ENCODE results near the gene TTI1.
"Not testable (repeated sequence)": the region's sequence is repeated elsewhere in the genome, so short reads cannot be mapped to it uniquely, and the experiment has no call there.

TTI1 gene

GRCh38 chr20:37968841-37969401 is 64.3 kb downstream of the TTI1 start:
- no peak for DNase-seq (ENCODE audit: low read depth)

DNA sequence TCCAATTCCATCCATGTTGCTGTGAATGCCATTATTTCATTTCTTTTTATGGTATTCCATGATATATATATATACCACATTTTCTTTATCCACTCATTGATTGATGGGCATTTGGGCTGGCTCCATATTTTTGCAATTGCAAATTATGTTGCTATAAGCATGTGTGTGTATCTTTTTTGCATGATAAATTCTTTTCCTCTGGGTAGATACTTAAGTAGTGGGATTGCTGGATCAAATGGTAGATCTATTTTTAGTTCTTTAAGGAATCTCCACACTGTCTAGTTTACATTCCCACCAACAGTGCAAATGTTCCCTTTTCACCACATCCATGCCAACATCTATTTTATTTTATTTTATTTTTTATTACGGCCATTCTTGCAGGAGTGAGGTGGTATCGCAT is 69.8 kb downstream of the TTI1 start:
- DNase-seq (ENCODE audit: low read depth): not testable (repeated sequence)

- DNase-seq (ENCODE audit: low read depth): no peak
These were observed 72.2 kb downstream of the TTI1 start for GRCh38 chr20:37961066-37961465.

DNA sequence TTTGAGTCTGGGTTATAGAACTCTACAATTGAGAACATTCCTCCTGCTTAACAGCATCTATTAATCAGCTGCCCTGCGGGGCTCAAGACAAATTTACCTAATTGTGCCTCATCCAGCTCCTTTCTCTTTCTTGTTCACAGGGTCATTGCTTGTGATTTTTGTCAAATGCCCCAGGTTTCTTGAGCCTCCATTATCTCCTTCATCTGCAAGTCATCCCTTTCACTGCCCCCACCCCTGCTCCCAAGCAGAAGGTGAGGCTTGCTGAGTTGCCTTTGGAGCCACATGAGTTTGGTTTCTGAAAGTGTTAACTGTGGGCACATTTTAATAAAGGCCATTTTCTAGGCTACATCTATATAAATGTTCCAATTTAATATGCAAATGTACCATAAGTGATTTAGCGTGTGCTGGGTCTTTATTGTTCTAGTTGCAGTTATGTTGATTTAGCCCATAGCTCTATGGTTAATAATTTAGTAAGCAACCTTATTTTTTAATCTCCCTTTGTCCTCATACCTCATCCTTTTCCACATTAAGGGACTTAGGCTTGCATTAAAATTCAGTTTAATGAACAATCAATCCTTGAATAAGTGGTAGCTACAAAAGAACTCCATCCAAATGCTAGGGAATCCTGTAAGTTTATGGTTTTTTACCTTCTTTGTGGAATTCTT is 74.3 kb downstream of the TTI1 start:
- DNase-seq (ENCODE audit: low read depth): no peak

GRCh38 chr20:37956107-37956585 is 77.1 kb downstream of the TTI1 start:
- no peak for DNase-seq (ENCODE audit: low read depth)

- no peak for DNase-seq (ENCODE audit: low read depth)
These were observed 77.7 kb downstream of the TTI1 start for GRCh38 chr20:37955511-37955910.

GRCh38 chr20:37954626-37955025 is 78.6 kb downstream of the TTI1 start:
- DNase-seq (ENCODE audit: low read depth): no peak

- DNase-seq (ENCODE audit: low read depth): no peak
These were observed 79.1 kb downstream of the TTI1 start for GRCh38 chr20:37954190-37954589.

GRCh38 chr20:37948956-37949355 is 84.3 kb downstream of the TTI1 start:
- DNase-seq (ENCODE audit: low read depth): no peak

GRCh38 chr20:37947943-37948342 is 85.3 kb downstream of the TTI1 start:
- no peak for DNase-seq (ENCODE audit: low read depth)

DNA sequence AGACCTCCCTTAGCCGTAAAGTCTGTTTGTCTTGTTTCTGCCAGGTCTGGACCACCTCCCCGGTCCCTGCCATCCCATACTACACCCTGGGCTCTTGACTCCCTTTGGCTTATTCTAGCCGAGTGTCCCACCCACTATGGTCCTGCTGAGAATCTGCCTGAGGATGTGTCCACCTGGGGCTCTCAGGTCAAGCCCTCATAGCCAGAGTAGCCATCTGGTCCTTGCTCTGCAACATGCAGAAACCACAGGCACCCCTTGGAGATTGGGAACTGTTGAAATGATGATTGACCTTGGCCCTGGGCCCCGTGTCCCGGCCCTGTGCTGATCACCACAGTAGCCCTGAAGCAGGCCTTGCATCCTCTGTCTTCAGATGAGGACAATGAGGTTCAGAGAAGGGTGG is 86.3 kb downstream of the TTI1 start:
- no peak for DNase-seq (ENCODE audit: low read depth)

DNA sequence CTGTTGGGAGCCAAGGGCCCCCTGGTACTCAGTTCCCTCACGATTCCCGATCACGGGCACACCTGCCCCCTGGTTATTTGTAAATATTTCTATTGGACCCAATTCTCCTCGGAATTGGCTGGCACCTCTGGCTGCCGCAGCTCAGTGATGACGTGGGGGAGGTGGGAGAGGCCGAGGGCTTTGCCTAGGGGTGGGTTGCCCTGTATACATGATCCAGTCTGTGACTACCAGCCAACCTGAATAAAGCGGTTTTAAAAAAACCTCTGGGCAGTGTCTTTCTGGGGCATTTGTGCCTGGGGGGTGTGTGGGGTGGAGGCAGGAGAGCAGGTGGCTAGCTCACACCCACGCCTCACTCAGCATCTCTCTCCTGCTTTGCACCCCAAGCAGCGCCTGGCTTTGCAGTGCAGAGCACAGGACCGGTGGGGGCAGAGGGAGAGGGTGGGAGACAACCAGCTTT is 88.1 kb downstream of the TTI1 start:
- DNase-seq (ENCODE audit: low read depth): no peak

- DNase-seq (ENCODE audit: low read depth): no peak
These were observed 88.7 kb downstream of the TTI1 start for GRCh38 chr20:37944456-37944981.

- DNase-seq (ENCODE audit: low read depth): no peak
These were observed 89.5 kb downstream of the TTI1 start for GRCh38 chr20:37943501-37944455.

DNA sequence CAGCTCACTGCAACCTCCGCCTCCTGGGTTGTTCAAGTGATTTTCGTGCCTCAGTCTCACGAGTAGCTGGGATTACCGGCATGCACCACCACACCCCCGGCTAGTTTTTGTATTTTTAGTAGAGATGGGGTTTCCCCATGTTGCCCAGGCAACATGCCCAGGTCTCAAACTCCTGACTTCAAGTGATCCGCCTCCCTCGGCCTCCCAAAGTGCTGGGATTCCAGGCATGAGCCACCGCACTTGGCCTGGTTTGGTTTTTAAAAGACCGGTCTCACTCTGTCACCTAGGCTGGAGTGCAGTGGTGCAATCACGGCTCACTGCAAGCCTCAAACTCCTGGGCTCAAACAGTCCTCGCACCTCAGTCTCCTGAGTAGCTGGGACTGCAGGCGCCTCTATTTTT is 90.2 kb downstream of the TTI1 start:
- DNase-seq (ENCODE audit: low read depth): no peak

- no peak for DNase-seq (ENCODE audit: low read depth)
These were observed 91.3 kb downstream of the TTI1 start for GRCh38 chr20:37941992-37942391.

DNA sequence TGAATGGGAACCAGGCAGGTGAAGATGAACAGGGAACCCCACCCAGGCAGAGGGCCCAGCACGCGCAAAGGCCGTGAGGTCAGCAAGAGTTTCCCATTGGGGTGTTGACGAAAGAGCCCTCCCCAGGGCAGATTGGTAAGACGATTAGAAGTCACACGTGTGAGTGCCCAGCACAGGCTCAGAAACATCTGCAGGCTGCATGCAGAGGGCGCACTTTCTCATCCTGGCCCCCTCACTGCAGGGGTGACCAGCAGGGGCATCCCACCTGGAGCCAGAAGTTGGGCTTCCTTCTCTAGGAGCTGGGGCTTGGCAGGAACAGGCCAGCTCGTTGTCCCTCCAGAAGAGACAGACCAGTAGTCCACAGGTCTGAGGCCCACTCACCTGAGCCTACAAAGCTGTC is 91.9 kb downstream of the TTI1 start:
- DNase-seq (ENCODE audit: low read depth): no peak

- no peak for DNase-seq (ENCODE audit: low read depth)
These were observed 92.4 kb downstream of the TTI1 start for GRCh38 chr20:37940858-37941257.

- DNase-seq (ENCODE audit: low read depth): no peak
These were observed 93.3 kb downstream of the TTI1 start for GRCh38 chr20:37939701-37940560.

- DNase-seq (ENCODE audit: low read depth): no peak
These were observed 94.3 kb downstream of the TTI1 start for GRCh38 chr20:37938954-37939353.

DNA sequence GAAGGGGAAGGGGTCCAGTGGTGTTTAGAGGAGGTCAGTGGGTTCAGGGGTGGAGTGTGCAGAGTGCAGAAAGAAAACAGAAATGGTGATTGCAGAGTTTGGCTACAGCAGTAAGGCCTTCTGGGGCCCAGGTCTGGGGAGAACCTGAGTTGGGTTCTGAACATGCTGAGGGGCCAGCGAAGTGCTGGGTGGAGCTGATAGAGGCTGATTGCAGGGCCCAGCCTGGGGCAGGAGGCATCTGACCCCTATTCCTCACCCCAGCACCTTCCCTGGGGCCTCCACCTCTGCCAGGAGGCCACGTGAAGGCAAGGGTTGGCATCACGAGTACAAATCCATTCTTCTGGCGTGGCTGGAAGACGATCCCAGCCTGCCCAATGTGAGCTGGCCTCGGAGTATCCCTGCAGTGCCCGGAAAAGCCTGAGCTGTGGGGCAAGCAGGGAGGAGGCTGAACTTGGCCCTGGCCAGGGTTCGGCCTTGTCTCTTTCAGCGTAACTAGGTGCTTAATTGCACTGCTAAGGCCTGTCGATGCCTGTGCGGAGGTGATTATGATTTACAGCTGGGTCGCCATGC is 95.0 kb downstream of the TTI1 start:
- DNase-seq (ENCODE audit: low read depth): no peak
